ENCODE data around the gene NEK4.

DNA sequence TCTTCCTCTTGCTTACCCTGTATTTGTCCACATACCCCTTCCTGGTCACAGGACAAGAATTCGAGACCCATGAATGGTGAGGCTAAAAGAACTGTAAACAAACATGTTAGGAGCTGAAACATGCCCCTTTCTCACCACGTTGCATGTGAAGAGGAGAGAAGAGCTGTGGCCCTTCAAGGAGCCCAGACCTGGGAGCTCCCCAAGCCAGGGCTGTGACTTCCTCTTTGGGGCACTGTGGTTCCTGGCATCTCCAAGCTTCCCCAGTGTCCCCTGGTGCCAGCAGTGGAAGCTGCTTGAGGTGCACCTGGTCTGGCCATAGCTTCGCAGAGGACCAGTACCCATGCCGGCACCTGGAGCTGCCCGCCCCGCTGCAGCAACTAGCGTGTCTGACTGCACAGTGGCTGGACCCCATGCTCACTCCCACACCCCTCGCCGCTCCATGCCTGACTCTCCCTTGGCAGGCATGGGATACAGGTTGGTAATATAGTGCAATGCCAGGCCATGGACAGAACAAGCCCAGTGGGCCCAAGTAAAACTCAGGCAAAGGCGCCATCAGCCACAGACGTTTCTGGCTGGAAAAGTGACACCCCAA lies 54.9 kb downstream of the NEK4 start:
- TF ChIP-seq, protein P1, sequence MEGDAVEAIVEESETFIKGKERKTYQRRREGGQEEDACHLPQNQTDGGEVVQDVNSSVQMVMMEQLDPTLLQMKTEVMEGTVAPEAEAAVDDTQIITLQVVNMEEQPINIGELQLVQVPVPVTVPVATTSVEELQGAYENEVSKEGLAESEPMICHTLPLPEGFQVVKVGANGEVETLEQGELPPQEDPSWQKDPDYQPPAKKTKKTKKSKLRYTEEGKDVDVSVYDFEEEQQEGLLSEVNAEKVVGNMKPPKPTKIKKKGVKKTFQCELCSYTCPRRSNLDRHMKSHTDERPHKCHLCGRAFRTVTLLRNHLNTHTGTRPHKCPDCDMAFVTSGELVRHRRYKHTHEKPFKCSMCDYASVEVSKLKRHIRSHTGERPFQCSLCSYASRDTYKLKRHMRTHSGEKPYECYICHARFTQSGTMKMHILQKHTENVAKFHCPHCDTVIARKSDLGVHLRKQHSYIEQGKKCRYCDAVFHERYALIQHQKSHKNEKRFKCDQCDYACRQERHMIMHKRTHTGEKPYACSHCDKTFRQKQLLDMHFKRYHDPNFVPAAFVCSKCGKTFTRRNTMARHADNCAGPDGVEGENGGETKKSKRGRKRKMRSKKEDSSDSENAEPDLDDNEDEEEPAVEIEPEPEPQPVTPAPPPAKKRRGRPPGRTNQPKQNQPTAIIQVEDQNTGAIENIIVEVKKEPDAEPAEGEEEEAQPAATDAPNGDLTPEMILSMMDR (tag by site-specific recombination; IDR thresholded peaks at IDR 0.05), result no peak
- TF ChIP-seq ATF2 (tag by site-specific recombination; IDR thresholded peaks at IDR 0.05; ENCODE audit: low read depth), result no peak
- TF ChIP-seq ZNF121 (tag by site-specific recombination; IDR thresholded peaks at IDR 0.05), result no peak
- no peak for TF ChIP-seq REST (tag by site-specific recombination; IDR thresholded peaks at IDR 0.05)
- TF ChIP-seq ZNF555 (tag by site-specific recombination; conservative IDR thresholded peaks at IDR 0.05), result no peak
